ENCODE measurements around the gene MS4A14.
"Not testable (repeated sequence)": the region's sequence is repeated elsewhere in the genome, so short reads cannot be mapped to it uniquely, and the experiment has no call there.

The MS4A14 gene

DNA sequence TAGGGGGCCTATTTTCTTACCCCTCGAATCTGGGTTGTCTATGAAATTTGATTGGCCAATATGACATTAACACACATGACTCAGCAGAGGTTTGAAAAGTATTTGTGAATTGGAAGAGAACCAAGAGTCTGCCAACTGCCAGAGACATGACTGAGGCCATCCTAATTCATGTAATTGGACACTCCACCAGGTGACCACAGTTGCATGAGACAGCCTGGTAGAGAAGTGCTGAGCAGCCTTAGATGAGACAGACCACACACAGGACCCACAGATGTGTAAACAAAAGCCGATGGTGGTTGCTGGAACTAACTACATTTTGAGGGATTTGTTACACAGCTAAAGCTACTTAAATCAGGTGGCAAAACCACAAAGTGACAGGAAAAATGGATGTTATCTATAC, 32.3 kb downstream of the MS4A14 start:
- H3K27ac ChIP-seq = no peak overlapping the region
- TF ChIP-seq, protein P1, sequence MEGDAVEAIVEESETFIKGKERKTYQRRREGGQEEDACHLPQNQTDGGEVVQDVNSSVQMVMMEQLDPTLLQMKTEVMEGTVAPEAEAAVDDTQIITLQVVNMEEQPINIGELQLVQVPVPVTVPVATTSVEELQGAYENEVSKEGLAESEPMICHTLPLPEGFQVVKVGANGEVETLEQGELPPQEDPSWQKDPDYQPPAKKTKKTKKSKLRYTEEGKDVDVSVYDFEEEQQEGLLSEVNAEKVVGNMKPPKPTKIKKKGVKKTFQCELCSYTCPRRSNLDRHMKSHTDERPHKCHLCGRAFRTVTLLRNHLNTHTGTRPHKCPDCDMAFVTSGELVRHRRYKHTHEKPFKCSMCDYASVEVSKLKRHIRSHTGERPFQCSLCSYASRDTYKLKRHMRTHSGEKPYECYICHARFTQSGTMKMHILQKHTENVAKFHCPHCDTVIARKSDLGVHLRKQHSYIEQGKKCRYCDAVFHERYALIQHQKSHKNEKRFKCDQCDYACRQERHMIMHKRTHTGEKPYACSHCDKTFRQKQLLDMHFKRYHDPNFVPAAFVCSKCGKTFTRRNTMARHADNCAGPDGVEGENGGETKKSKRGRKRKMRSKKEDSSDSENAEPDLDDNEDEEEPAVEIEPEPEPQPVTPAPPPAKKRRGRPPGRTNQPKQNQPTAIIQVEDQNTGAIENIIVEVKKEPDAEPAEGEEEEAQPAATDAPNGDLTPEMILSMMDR (conservative IDR thresholded peaks at IDR 0.05) = no peak

DNA sequence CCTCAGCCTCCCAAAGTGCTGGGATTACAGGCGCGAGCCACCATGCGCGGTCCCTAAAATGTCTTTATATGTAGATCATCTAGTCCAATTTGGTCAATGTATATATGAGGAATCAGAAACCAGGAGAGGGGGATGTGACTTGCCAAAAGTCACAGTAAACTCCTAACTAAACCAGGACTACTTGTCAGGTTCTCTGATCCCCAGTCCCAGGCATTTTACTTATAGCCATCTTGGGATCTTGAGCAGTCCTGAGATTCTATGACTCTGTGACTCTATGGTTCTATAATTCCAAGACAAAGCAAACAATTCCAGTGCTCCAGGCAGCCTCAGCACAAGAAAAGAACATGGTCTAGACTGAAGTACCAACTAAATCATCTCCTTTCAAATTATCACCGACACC, 33.0 kb downstream of the MS4A14 start, which contains the start of gene MS4A5:
Gene MS4A5, plus strand, starts transcription at position 301 of the 400 bp plus-strand sequence. CDS start 103 bp downstream, outside the sequence.
- no peak within 1 kb of the TSS for H3K27ac ChIP-seq
- TF ChIP-seq, protein P1 (conservative IDR thresholded peaks at IDR 0.05) = no peak

DNA sequence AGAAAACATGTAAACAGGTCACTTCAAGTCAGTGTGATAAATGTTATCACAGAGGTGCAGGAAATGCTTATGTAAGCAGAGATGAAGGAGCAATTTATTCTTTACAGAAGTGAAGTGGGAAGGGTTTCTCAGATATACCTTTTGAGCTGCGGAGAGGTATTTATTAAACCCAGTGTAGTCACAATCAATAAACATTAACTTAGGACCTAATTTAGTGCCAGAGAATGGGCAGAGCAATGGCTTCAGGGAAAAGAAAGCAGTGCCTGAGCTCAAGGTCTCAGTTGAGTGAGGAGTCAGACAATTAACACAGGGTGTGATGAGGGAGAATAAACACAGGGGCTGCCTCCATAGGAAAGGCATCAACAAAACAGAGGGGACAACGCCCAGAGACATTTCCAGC, 35.0 kb downstream of the MS4A14 start:
- H3K27ac ChIP-seq = no peak overlapping the region
- TF ChIP-seq, protein P1 (conservative IDR thresholded peaks at IDR 0.05) = no peak

GRCh38 chr11:60433401-60433800, 37.1 kb downstream of the MS4A14 start:
- TF ChIP-seq, protein P1 (conservative IDR thresholded peaks at IDR 0.05) = no peak
- H3K27ac ChIP-seq = no peak overlapping the region

DNA sequence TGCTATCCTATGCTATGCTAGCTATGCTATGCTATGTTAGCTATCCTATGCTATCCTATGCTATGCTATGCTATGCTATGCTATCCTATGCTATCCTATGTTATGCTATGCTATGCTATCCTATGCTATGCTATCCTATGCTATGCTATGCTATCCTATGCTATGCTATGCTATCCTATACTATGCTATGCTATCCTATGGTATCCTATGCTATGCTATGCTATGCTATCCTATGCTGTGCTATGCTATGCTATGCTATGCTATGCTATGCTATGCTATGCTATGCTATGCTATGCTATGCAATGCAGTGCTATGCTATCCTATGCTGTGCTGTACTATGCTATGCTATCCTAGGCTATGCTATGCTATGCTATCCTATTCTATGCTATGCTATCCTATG, 50.8 kb downstream of the MS4A14 start:
- H3K27ac ChIP-seq = no peak overlapping the region
- TF ChIP-seq, protein P1 (conservative IDR thresholded peaks at IDR 0.05) = no peak

- H3K27ac ChIP-seq = no peak overlapping the region
- TF ChIP-seq, protein P1 (conservative IDR thresholded peaks at IDR 0.05) = no peak
Measured at GRCh38 chr11:60447846-60448245, 51.6 kb downstream of the MS4A14 start.

- H3K27ac ChIP-seq = not testable (repeated sequence)
Measured at GRCh38 chr11:60451185-60451584, 54.9 kb downstream of the MS4A14 start.

GRCh38 chr11:60454212-60454611, 58.0 kb downstream of the MS4A14 start:
- TF ChIP-seq, protein P1 (conservative IDR thresholded peaks at IDR 0.05) = no peak
- H3K27ac ChIP-seq = no peak overlapping the region

All from VCaP (cell line).